Measurements from ENCODE around the gene AOPEP. TPM values are rescaled to one million over a fixed set of nuclear protein-coding genes. Genes with fewer than 3 reads are reported as not detected.

The AOPEP gene
- total RNA-seq, 1 donor from 2014 or later = 16.6 TPM

DNA sequence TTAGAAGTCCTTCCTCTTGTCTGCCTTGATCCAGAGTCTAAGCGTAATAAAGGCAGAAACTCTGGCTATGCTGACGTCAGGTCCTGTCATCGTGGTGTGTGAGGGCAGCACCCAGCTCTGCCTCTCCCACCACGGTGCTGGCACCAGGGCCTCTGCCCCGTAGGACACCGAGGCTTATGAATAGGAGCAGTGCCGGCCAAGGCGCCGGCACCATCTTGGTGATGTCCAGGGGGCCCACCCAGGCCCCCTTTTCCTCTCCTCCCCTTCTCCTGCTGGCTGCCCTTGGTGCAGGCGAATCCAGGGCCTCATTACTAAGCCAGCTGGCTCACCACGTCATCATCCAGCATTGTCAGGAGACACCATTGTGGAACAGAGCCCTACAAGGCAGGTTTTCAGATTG, 338.7 kb downstream of the AOPEP start:
- Histone ChIP-seq H3K9ac (no peak overlapping the region), H3K27me3 (no peaks in the 10 kb centered on the region), H3K4me2 (no peak overlapping the region), H3K79me2 (ENCODE audit: low read depth) (no peaks in the 10 kb centered on the region), H3K4me1 (peaks cover 4% of the 10 kb centered on the region), H3F3A (ENCODE audit: low read depth) (no peaks in the 10 kb centered on the region), H3K27ac (no peak overlapping the region), H3K36me3 (no peaks in the 10 kb centered on the region), H4K20me1 (ENCODE audit: low read depth) (no peaks in the 10 kb centered on the region), H2AFZ (replicated peaks) (no peak overlapping the region), H3K9me3 (ENCODE audit: low read depth) (no peaks in the 10 kb centered on the region), H3K4me3 (no peak overlapping the region)
- H3K4me1 Mint-ChIP-seq = peaks cover 33% of the 10 kb centered on the region
- DNase-seq (ENCODE audit: low spot score) = no peak
- no peaks in the 10 kb centered on the region for H3K9me3 Mint-ChIP-seq
- no peak overlapping the region for H3K4me3 Mint-ChIP-seq
- no peak overlapping the region for H3K27ac Mint-ChIP-seq
- no peaks in the 10 kb centered on the region for H3K27me3 Mint-ChIP-seq (ENCODE audit: insufficient read depth, low read depth)
- H3K36me3 Mint-ChIP-seq = peaks cover 23% of the 10 kb centered on the region
- TF ChIP-seq EZH2phosphoT487 (IDR thresholded peaks at IDR 0.05) = no peak
- TF ChIP-seq, protein P1, sequence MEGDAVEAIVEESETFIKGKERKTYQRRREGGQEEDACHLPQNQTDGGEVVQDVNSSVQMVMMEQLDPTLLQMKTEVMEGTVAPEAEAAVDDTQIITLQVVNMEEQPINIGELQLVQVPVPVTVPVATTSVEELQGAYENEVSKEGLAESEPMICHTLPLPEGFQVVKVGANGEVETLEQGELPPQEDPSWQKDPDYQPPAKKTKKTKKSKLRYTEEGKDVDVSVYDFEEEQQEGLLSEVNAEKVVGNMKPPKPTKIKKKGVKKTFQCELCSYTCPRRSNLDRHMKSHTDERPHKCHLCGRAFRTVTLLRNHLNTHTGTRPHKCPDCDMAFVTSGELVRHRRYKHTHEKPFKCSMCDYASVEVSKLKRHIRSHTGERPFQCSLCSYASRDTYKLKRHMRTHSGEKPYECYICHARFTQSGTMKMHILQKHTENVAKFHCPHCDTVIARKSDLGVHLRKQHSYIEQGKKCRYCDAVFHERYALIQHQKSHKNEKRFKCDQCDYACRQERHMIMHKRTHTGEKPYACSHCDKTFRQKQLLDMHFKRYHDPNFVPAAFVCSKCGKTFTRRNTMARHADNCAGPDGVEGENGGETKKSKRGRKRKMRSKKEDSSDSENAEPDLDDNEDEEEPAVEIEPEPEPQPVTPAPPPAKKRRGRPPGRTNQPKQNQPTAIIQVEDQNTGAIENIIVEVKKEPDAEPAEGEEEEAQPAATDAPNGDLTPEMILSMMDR (IDR thresholded peaks at IDR 0.05) = no peak
- TF ChIP-seq EZH2 (IDR thresholded peaks at IDR 0.05) = no peak

DNA sequence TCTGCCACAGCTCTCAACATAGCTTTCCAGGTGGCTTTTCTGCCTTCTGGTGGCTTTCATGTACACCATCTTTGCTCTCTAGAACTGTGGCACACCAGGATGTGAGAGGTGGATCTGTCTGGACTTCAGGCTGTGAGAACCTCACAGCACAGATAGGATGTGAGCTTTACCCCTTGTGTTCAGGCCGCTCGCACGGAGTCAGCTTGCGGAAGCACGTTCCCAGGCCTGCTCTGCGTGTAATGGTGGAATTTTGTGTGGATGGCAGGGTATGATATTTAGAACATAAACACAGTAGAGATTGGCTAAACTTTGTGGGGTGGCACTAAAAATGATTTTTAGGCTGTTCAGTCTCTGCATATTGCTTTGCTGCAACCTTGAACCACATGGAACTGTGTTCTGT, 340.6 kb downstream of the AOPEP start:
- TF ChIP-seq, protein P1 (IDR thresholded peaks at IDR 0.05) = no peak
- TF ChIP-seq EZH2phosphoT487 (IDR thresholded peaks at IDR 0.05) (no peak), EZH2 (IDR thresholded peaks at IDR 0.05) (no peak)
- H3K4me1 ChIP-seq = peaks cover 4% of the 10 kb centered on the region
- no peak overlapping the region for H3K9ac ChIP-seq
- Mint-ChIP-seq H3K36me3 (peaks cover 19% of the 10 kb centered on the region), H3K4me1 (peaks cover 22% of the 10 kb centered on the region), H3K9me3 (no peaks in the 10 kb centered on the region), H3K4me3 (no peak overlapping the region), H3K27ac (no peak overlapping the region), H3K27me3 (ENCODE audit: insufficient read depth, low read depth) (no peaks in the 10 kb centered on the region)
- no peak overlapping the region for H3K27ac ChIP-seq
- DNase-seq (ENCODE audit: low spot score) = no peak
- H3K79me2 ChIP-seq (ENCODE audit: low read depth) = no peaks in the 10 kb centered on the region
- no peaks in the 10 kb centered on the region for H4K20me1 ChIP-seq (ENCODE audit: low read depth)
- H3K27me3 ChIP-seq = no peaks in the 10 kb centered on the region
- no peaks in the 10 kb centered on the region for H3K9me3 ChIP-seq (ENCODE audit: low read depth)
- no peak overlapping the region for H2AFZ ChIP-seq (replicated peaks)
- no peak overlapping the region for H3K4me3 ChIP-seq
- no peaks in the 10 kb centered on the region for H3F3A ChIP-seq (ENCODE audit: low read depth)
- no peak overlapping the region for H3K4me2 ChIP-seq
- H3K36me3 ChIP-seq = no peaks in the 10 kb centered on the region

DNA sequence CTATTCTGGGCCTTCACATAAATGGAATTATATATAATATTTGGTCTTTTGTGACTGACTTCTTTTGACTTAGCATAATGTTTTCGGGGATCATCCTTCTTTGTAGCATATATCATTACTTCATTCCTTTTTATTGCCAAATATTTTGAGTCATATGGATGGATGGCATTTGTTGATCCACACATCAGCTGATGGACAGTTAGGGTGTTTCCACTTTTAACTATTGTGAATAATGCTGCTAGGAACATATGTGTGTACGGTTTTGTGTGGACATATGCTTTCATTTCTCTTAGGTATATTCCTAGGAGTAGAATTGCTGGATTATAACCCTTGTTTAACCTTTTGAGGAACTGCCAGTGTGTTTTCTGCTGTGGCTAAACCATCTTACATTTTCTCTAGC, 341.4 kb downstream of the AOPEP start:
- H3K27ac Mint-ChIP-seq = no peak overlapping the region
- no peak overlapping the region for H3K9ac ChIP-seq
- H3K9me3 Mint-ChIP-seq = no peaks in the 10 kb centered on the region
- H3F3A ChIP-seq (ENCODE audit: low read depth) = no peaks in the 10 kb centered on the region
- TF ChIP-seq EZH2 (IDR thresholded peaks at IDR 0.05) (no peak), EZH2phosphoT487 (IDR thresholded peaks at IDR 0.05) (no peak)
- TF ChIP-seq, protein P1 (IDR thresholded peaks at IDR 0.05) = no peak
- no peaks in the 10 kb centered on the region for H3K79me2 ChIP-seq (ENCODE audit: low read depth)
- peaks cover 17% of the 10 kb centered on the region for H3K36me3 Mint-ChIP-seq
- no peaks in the 10 kb centered on the region for H3K27me3 Mint-ChIP-seq (ENCODE audit: insufficient read depth, low read depth)
- H3K4me2 ChIP-seq = no peak overlapping the region
- H3K9me3 ChIP-seq (ENCODE audit: low read depth) = no peaks in the 10 kb centered on the region
- H3K36me3 ChIP-seq = no peaks in the 10 kb centered on the region
- H3K4me1 ChIP-seq = peaks cover 4% of the 10 kb centered on the region
- no peak overlapping the region for H2AFZ ChIP-seq (replicated peaks)
- no peak for DNase-seq (ENCODE audit: low spot score)
- no peak overlapping the region for H3K4me3 ChIP-seq
- H4K20me1 ChIP-seq (ENCODE audit: low read depth) = no peaks in the 10 kb centered on the region
- peaks cover 14% of the 10 kb centered on the region for H3K4me1 Mint-ChIP-seq
- no peaks in the 10 kb centered on the region for H3K27me3 ChIP-seq
- H3K27ac ChIP-seq = no peak overlapping the region
- H3K4me3 Mint-ChIP-seq = no peak overlapping the region
